Activated naive CD4-positive, alpha-beta T cell treated with anti-CD3 and anti-CD28 coated beads for 36 hours (primary cell): ENCODE results near the gene SLC1A3. TPM values are rescaled to one million over a fixed set of nuclear protein-coding genes. Genes with fewer than 3 reads are reported as not detected.
"Not testable (repeated sequence)": the region's sequence is repeated elsewhere in the genome, so short reads cannot be mapped to it uniquely, and the experiment has no call there.

ENCODE experiments used
- CTCF ChIA-PET: fragments of 350-600 bp; sonication (Branson Sonifier 250); formaldehyde crosslinking; loops from one replicate; lab custom pipeline; 2021; ENCODE audit warnings: antibody characterized with exemption; lab: Charles Lee
- DNase-seq: peaks from one replicate; pipeline ENCODE4 v3.0.0-alpha.2; 2020
- H3K27ac Mint-ChIP-seq: one replicate; pipeline ENCODE4 v1.8.0; 2021; ENCODE audit warnings: mild to moderate bottlenecking, mixed read lengths
- H3K27me3 Mint-ChIP-seq: one replicate; pipeline ENCODE4 v1.8.0; 2021; ENCODE audit warnings: low read depth, mixed read lengths
- H3K36me3 Mint-ChIP-seq: one replicate; pipeline ENCODE4 v1.8.0; 2021; ENCODE audit warnings: low read depth, mixed read lengths
- H3K4me1 Mint-ChIP-seq: one replicate; pipeline ENCODE4 v1.8.0; 2021; ENCODE audit warnings: low read depth, mixed read lengths
- H3K4me3 Mint-ChIP-seq: one replicate; pipeline ENCODE4 v1.8.0; 2021; ENCODE audit warnings: mild to moderate bottlenecking, moderate library complexity, mixed read lengths
- H3K9me3 Mint-ChIP-seq: one replicate; pipeline ENCODE4 v1.8.0; 2021; ENCODE audit warnings: mixed read lengths
- intact Hi-C: fragments of 100-400 bp; cut with micrococcal nuclease; formaldehyde crosslinking; loops from one replicate; pipeline ENCODE4 v1.15.1; 2023
- total RNA-seq, 2 experiments: library from RNA; stranded (reverse); gene quantifications; one replicate each; pipeline ENCODE4 v1.2.3, GENCODE V29; 2021

SLC1A3 gene
- total RNA-seq, 2 experiments from 2014 or later = 0.86 to 0.99 TPM

DNA sequence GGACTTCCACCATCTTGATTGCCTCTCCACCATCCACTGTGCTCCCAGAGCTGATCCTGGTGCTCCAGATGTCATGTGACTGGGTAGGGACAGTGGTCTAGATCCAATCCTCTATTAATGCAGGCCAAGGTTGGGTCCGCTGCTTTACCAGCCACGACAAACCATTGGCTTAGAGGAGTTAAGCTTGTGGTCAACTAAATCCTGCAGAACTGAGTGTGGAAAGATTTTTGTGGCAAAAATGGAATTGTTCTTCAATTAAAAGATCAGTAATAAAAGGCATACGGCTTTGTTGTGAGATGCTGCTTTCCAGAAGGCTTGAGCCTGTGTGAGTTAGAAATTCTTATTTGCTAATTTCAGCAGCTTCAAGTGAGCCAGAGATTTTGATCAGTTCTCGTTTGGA lies 30.7 kb downstream of the SLC1A3 start:
- Mint-ChIP-seq H3K9me3 (no peaks in the 10 kb centered on the region), H3K27me3 (peaks cover 14% of the 10 kb centered on the region), H3K27ac (no peak overlapping the region), H3K36me3 (no peaks in the 10 kb centered on the region), H3K4me1 (no peaks in the 10 kb centered on the region), H3K4me3 (no peak overlapping the region)
- no peak for DNase-seq
- intact Hi-C loops = no loop called here
- CTCF ChIA-PET = interaction anchor here (0.6 kb wide), 1 partner anchor 59 kb away, joined by 5 read pairs; no protein-coding TSS in a partner anchor

GRCh38 chr5:36637516-36637915 lies 31.1 kb downstream of the SLC1A3 start:
- no peaks in the 10 kb centered on the region for H3K36me3 Mint-ChIP-seq
- CTCF ChIA-PET = interaction anchor here (0.6 kb wide), 1 partner anchor 58 kb away, joined by 5 read pairs; no protein-coding TSS in a partner anchor
- peaks cover 13% of the 10 kb centered on the region for H3K27me3 Mint-ChIP-seq
- H3K9me3 Mint-ChIP-seq = no peaks in the 10 kb centered on the region
- no peak overlapping the region for H3K4me3 Mint-ChIP-seq
- intact Hi-C loops = no loop called here
- H3K27ac Mint-ChIP-seq = no peak overlapping the region
- H3K4me1 Mint-ChIP-seq = no peaks in the 10 kb centered on the region
- no peak for DNase-seq

DNA sequence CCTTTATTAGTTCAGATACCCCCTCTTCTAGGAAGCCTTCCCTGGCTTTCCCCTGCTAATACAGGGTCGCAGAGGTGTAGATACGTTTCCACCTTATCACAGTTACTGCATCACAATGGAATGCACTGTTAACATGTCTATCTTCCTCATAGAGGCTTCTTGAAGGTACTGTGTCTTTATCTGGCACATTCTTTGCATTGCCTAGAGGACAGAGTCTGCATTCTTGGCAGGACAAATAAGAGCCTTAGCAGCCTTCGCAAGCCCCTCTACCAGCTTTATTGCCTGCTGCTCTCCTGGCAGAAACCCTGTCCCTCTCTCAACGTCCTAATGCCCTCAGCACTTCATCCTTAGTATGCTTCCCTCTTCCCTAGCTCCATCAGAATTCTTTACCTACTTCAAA lies 31.6 kb downstream of the SLC1A3 start:
- CTCF ChIA-PET = no interaction called here
- no peaks in the 10 kb centered on the region for H3K36me3 Mint-ChIP-seq
- no peak overlapping the region for H3K4me3 Mint-ChIP-seq
- H3K27me3 Mint-ChIP-seq = peaks cover 15% of the 10 kb centered on the region
- no peak for DNase-seq
- intact Hi-C loops = no loop called here
- H3K4me1 Mint-ChIP-seq = no peaks in the 10 kb centered on the region
- no peak overlapping the region for H3K27ac Mint-ChIP-seq
- no peaks in the 10 kb centered on the region for H3K9me3 Mint-ChIP-seq

- no peak overlapping the region for H3K4me3 Mint-ChIP-seq
- H3K27me3 Mint-ChIP-seq = peaks cover 15% of the 10 kb centered on the region
- intact Hi-C loops = no loop called here
- no peaks in the 10 kb centered on the region for H3K36me3 Mint-ChIP-seq
- no peaks in the 10 kb centered on the region for H3K4me1 Mint-ChIP-seq
- H3K27ac Mint-ChIP-seq = no peak overlapping the region
- DNase-seq = no peak
- H3K9me3 Mint-ChIP-seq = no peaks in the 10 kb centered on the region
- CTCF ChIA-PET = interaction anchor here (0.6 kb wide), 1 partner anchor 112 kb away, joined by 3 read pairs; no protein-coding TSS in a partner anchor
Observed at GRCh38 chr5:36640949-36641348, 34.5 kb downstream of the SLC1A3 start.

DNA sequence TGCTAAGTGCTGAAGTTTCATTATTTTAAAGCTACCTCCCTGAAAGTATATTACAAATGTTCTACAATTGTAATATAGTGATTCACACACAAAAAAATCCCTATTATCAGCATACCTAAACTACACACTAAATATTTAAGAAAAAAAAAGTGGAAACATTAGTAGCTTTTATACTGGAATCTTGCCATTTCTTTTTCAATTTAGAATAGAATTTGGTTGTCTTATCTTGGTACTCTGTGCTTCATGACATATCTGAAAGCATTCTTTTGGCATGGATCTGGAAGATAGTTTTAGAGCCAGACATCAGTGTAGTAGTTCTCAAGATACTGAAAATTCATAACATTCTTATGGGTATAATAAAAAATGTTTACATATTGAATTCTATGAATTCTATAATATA lies 35.0 kb downstream of the SLC1A3 start:
- DNase-seq = no peak
- Mint-ChIP-seq H3K4me1 (no peaks in the 10 kb centered on the region), H3K4me3 (no peak overlapping the region), H3K9me3 (no peaks in the 10 kb centered on the region), H3K27ac (no peak overlapping the region), H3K36me3 (no peaks in the 10 kb centered on the region), H3K27me3 (peaks cover 19% of the 10 kb centered on the region)
- CTCF ChIA-PET = no interaction called here
- intact Hi-C loops = no loop called here

GRCh38 chr5:36642089-36642488 lies 35.7 kb downstream of the SLC1A3 start:
- Mint-ChIP-seq H3K4me1 (no peaks in the 10 kb centered on the region), H3K27ac (no peak overlapping the region), H3K36me3 (no peaks in the 10 kb centered on the region), H3K27me3 (peaks cover 22% of the 10 kb centered on the region), H3K4me3 (no peak overlapping the region), H3K9me3 (no peaks in the 10 kb centered on the region)
- DNase-seq = no peak
- intact Hi-C loops = no loop called here
- CTCF ChIA-PET = no interaction called here

DNA sequence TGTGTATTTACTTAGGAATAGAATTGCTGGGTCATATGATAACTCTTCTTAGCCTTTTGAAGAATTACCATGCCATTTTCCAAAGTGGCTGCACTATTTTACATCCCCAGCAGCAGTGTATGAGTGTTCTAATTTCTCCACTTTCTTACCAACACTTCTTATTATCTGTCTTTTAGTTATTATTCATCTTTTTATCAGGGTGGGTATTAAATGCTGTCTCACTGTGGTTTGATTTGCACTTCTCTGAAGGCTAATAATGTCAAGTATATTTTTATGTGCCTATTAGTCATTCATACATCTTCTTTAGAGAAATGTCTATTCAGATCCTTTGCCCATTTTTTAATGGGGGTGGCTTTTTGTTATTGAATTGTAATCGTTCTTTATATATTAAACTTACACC lies 36.8 kb downstream of the SLC1A3 start:
- H3K9me3 Mint-ChIP-seq = no peaks in the 10 kb centered on the region
- H3K27me3 Mint-ChIP-seq = peaks cover 21% of the 10 kb centered on the region
- H3K36me3 Mint-ChIP-seq = no peaks in the 10 kb centered on the region
- intact Hi-C loops = no loop called here
- no peak overlapping the region for H3K4me3 Mint-ChIP-seq
- no peak for DNase-seq
- CTCF ChIA-PET = no interaction called here
- H3K27ac Mint-ChIP-seq = no peak overlapping the region
- H3K4me1 Mint-ChIP-seq = no peaks in the 10 kb centered on the region

DNA sequence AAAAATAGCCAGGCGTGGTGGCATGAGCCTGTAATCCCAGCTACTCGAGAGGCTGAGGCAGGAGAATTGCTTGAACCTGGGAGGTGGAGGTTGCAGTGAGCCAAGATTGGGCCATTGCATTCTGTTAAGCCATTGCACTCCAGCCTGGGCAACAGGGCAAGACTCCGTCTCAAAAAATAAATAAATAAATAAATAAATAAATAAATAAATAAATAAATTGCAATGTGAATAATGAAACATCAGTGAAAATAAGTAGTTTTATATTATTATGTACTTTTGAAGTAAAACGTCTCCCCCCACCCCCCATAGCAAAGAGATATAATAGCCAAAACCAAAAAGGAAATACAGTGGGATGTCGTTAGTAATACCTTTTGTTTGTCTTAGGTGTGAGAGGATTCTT lies 37.4 kb downstream of the SLC1A3 start:
- H3K27ac Mint-ChIP-seq, H3K36me3 Mint-ChIP-seq, H3K4me1 Mint-ChIP-seq, DNase-seq, intact Hi-C loops, H3K9me3 Mint-ChIP-seq, H3K4me3 Mint-ChIP-seq: not testable (repeated sequence)
- peaks cover 18% of the 10 kb centered on the region for H3K27me3 Mint-ChIP-seq
- CTCF ChIA-PET = interaction anchor here (0.6 kb wide), 1 partner anchor 136 kb away, joined by 3 read pairs; no protein-coding TSS in a partner anchor

GRCh38 chr5:36644727-36645126 lies 38.3 kb downstream of the SLC1A3 start:
- peaks cover 18% of the 10 kb centered on the region for H3K27me3 Mint-ChIP-seq
- DNase-seq = no peak
- H3K9me3 Mint-ChIP-seq = no peaks in the 10 kb centered on the region

DNA sequence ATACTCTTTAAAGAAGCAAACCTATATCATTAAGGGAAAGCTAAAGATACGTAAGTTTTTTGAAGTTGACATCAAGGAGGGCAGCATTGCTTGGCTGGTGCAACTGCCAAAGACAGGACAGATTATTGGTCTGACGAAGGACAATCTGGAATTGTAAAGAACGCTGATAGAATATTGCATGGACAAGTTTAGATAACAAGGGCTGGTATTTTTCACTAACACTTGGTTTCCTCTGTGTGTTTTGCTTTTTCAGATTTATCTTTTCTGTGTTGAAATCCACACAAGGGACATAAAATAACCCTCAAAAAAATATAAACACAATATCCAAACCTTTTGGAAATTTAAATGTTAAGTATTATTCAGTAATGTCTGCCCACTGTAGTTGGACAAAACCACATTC lies 39.7 kb downstream of the SLC1A3 start:
- intact Hi-C loops = no loop called here
- no peak for DNase-seq
- no peak overlapping the region for H3K27ac Mint-ChIP-seq
- CTCF ChIA-PET = interaction anchor here (0.6 kb wide), 1 partner anchor 141 kb away, joined by 7 read pairs; no protein-coding TSS in a partner anchor
- no peak overlapping the region for H3K4me3 Mint-ChIP-seq
- H3K4me1 Mint-ChIP-seq = no peaks in the 10 kb centered on the region
- no peaks in the 10 kb centered on the region for H3K36me3 Mint-ChIP-seq
- H3K9me3 Mint-ChIP-seq = no peaks in the 10 kb centered on the region
- H3K27me3 Mint-ChIP-seq = peaks cover 14% of the 10 kb centered on the region

More at GRCh38 chr5:36644727-36645126, 38.3 kb downstream of the SLC1A3 start:
- Mint-ChIP-seq H3K4me1 (no peaks in the 10 kb centered on the region), H3K36me3 (no peaks in the 10 kb centered on the region), H3K4me3 (no peak overlapping the region), H3K27ac (no peak overlapping the region)
- CTCF ChIA-PET = interaction anchor here (0.6 kb wide), 1 partner anchor 137 kb away, joined by 3 read pairs; no protein-coding TSS in a partner anchor
- intact Hi-C loops = no loop called here

GRCh38 chr5:36646507-36647023 lies 40.2 kb downstream of the SLC1A3 start:
- Mint-ChIP-seq H3K36me3 (no peaks in the 10 kb centered on the region), H3K4me1 (no peaks in the 10 kb centered on the region), H3K27me3 (peaks cover 15% of the 10 kb centered on the region), H3K27ac (no peak overlapping the region), H3K4me3 (no peak overlapping the region), H3K9me3 (no peaks in the 10 kb centered on the region)
- DNase-seq = no peak
- CTCF ChIA-PET = interaction anchor here (0.6 kb wide), 1 partner anchor 142 kb away, joined by 7 read pairs; no protein-coding TSS in a partner anchor
- intact Hi-C loops = no loop called here

DNA sequence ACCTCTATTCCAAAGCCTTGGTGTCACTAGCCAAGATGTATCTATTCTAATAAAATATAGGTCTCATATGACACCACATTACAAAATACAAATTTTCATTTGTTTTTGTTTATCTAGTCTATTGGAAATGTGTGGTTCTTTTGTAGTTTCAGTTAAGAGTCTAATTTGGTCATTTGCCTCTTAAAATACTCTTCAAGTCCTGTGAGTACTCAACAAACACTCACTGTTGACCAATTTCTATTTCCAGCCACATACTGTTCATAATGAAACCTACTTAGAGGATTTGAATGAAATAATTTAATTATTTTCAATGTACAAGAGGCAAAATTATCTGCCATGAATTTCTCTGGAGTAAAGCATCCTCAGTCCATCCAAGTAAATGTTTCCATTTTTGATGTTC lies 40.6 kb downstream of the SLC1A3 start:
- H3K9me3 Mint-ChIP-seq = no peaks in the 10 kb centered on the region
- no peak overlapping the region for H3K4me3 Mint-ChIP-seq
- H3K4me1 Mint-ChIP-seq = no peaks in the 10 kb centered on the region
- no peak overlapping the region for H3K27ac Mint-ChIP-seq
- H3K36me3 Mint-ChIP-seq = no peaks in the 10 kb centered on the region
- intact Hi-C loops = no loop called here
- CTCF ChIA-PET = no interaction called here
- H3K27me3 Mint-ChIP-seq = peaks cover 15% of the 10 kb centered on the region
- no peak for DNase-seq

DNA sequence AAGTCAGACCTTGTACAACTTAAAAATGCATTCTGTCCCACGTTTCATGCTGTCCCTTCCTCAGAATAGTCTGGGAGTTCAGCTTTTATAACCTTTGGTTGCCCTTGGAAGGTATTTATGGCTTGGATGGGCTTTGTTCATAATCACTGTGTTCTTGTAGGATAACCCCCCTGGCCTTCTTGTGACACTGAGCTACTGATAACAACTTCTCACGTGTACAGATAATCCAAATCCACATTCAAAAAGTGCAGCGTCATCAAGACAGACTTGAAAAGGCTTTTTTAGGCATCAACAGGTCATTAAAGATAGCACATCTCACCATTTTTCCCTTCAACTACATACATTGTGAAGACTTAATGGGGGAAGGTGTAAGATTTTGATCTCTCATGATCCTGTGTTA lies 42.0 kb downstream of the SLC1A3 start:
- no peaks in the 10 kb centered on the region for H3K36me3 Mint-ChIP-seq
- H3K4me1 Mint-ChIP-seq = no peaks in the 10 kb centered on the region
- DNase-seq = no peak
- no peaks in the 10 kb centered on the region for H3K9me3 Mint-ChIP-seq
- intact Hi-C loops = no loop called here
- H3K27me3 Mint-ChIP-seq = peaks cover 15% of the 10 kb centered on the region
- CTCF ChIA-PET = no interaction called here
- H3K4me3 Mint-ChIP-seq = no peak overlapping the region
- H3K27ac Mint-ChIP-seq = no peak overlapping the region
